ENCODE data around the gene HAAO. TPM values are rescaled to one million over a fixed set of nuclear protein-coding genes. Genes with fewer than 3 reads are reported as not detected.

The HAAO gene
- total and polyA plus RNA-seq, 2 of the 13 experiments (the other 11 are each of a cell fraction or from before 2014, with no cell fraction given), result 36.1 to 42.7 TPM

- TF ChIP-seq, protein P1, sequence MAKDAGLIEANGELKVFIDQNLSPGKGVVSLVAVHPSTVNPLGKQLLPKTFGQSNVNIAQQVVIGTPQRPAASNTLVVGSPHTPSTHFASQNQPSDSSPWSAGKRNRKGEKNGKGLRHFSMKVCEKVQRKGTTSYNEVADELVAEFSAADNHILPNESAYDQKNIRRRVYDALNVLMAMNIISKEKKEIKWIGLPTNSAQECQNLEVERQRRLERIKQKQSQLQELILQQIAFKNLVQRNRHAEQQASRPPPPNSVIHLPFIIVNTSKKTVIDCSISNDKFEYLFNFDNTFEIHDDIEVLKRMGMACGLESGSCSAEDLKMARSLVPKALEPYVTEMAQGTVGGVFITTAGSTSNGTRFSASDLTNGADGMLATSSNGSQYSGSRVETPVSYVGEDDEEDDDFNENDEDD (CRISPR knock-in tag; IDR thresholded peaks at IDR 0.05; ENCODE audit: borderline replicate concordance), result no peak
- TF ChIP-seq GATAD1 (CRISPR knock-in tag; IDR thresholded peaks at IDR 0.05), result peak; percentile 48; the same call in 1 of the 2 replicates
- peak; percentile 37; the same call in 1 of the 2 replicates for TF ChIP-seq HNF1B (CRISPR knock-in tag; IDR thresholded peaks at IDR 0.05)
- peak; percentile 60 for TF ChIP-seq ZNF768 (CRISPR knock-in tag; IDR thresholded peaks at IDR 0.05)
- TF ChIP-seq BATF2 (CRISPR knock-in tag; IDR thresholded peaks at IDR 0.05), result no peak
- TF ChIP-seq FLYWCH1 (CRISPR knock-in tag; IDR thresholded peaks at IDR 0.05), result no peak
- TF ChIP-seq FOXC1 (CRISPR knock-in tag; IDR thresholded peaks at IDR 0.05; ENCODE audit: borderline replicate concordance), result no peak
- no peak for TF ChIP-seq ETV6 (CRISPR knock-in tag; conservative IDR thresholded peaks at IDR 0.05)
- no peak for TF ChIP-seq NR2F6 (IDR thresholded peaks at IDR 0.05)
- peak; percentile 39; the same call in 1 of the 2 replicates for TF ChIP-seq NR2F6 (CRISPR knock-in tag; IDR thresholded peaks at IDR 0.05)
- no peak for TF ChIP-seq ZNF674 (CRISPR knock-in tag; IDR thresholded peaks at IDR 0.05; ENCODE audit: low read depth)
- no peak for TF ChIP-seq ZFP36 (IDR thresholded peaks at IDR 0.05; ENCODE audit: borderline replicate concordance, low read depth, low read length, partially characterized antibody)
- TF ChIP-seq RBM22 (optimal IDR thresholded peaks at IDR 0.05; ENCODE audit: low read length), result no peak
- no peak for TF ChIP-seq ZBTB8A (CRISPR knock-in tag; IDR thresholded peaks at IDR 0.05; ENCODE audit: borderline replicate concordance, low read depth)
- TF ChIP-seq ZNF589 (CRISPR knock-in tag; conservative IDR thresholded peaks at IDR 0.05), result no peak
- TF ChIP-seq POLR2AphosphoS5 (IDR thresholded peaks at IDR 0.05; ENCODE audit: low read depth, low read length), result peak; percentile 40; the same call in 1 of the 2 replicates
- TF ChIP-seq, protein P2, sequence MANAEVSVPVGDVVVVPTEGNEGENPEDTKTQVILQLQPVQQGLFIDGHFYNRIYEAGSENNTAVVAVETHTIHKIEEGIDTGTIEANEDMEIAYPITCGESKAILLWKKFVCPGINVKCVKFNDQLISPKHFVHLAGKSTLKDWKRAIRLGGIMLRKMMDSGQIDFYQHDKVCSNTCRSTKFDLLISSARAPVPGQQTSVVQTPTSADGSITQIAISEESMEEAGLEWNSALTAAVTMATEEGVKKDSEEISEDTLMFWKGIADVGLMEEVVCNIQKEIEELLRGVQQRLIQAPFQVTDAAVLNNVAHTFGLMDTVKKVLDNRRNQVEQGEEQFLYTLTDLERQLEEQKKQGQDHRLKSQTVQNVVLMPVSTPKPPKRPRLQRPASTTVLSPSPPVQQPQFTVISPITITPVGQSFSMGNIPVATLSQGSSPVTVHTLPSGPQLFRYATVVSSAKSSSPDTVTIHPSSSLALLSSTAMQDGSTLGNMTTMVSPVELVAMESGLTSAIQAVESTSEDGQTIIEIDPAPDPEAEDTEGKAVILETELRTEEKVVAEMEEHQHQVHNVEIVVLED (CRISPR knock-in tag; IDR thresholded peaks at IDR 0.05; ENCODE audit: borderline replicate concordance), result no peak
- no peak for TF ChIP-seq SNAI1 (CRISPR knock-in tag; IDR thresholded peaks at IDR 0.05; ENCODE audit: borderline replicate concordance)
- no peak for TF ChIP-seq RAD51 (IDR thresholded peaks at IDR 0.05; ENCODE audit: borderline replicate concordance)
- no peak for TF ChIP-seq HOXA5 (CRISPR knock-in tag; IDR thresholded peaks at IDR 0.05)
- no peak for TF ChIP-seq ARID2 (CRISPR knock-in tag; IDR thresholded peaks at IDR 0.05; ENCODE audit: borderline replicate concordance)
- no peak for TF ChIP-seq ZNF572 (CRISPR knock-in tag; IDR thresholded peaks at IDR 0.05)
- TF ChIP-seq ETV5 (CRISPR knock-in tag; IDR thresholded peaks at IDR 0.05; ENCODE audit: borderline replicate concordance), result no peak
- no peak for TF ChIP-seq MED8 (CRISPR knock-in tag; IDR thresholded peaks at IDR 0.05; ENCODE audit: insufficient replicate concordance)
- TF ChIP-seq ZNF333 (CRISPR knock-in tag; IDR thresholded peaks at IDR 0.05; ENCODE audit: borderline replicate concordance), result no peak
- TF ChIP-seq GABPB1 (CRISPR knock-in tag; IDR thresholded peaks at IDR 0.05), result no peak
- TF ChIP-seq RFX5 (IDR thresholded peaks at IDR 0.05; ENCODE audit: low read depth, low read length), result no peak
These were observed 2.1 kb upstream of the HAAO start (continued) for GRCh38 chr2:42794271-42795046.
